HepG2 (cell line): ENCODE data around the gene SH3D19. TPM values are rescaled to one million over a fixed set of nuclear protein-coding genes. Genes with fewer than 3 reads are reported as not detected.

Experiments used
- AKAP8 ChIP-seq: sonication (generic); formaldehyde crosslinking; IDR thresholded peaks from 2 replicates; pipeline ENCODE4 v1.5.1; 2020; ENCODE audit warnings: mild to moderate bottlenecking, missing genetic modification reagents
- BRD4 ChIP-seq: sonication (generic); formaldehyde crosslinking; IDR thresholded peaks from 2 replicates; pipeline ENCODE4 v1.4.0; 2020; ENCODE audit warnings: missing genetic modification reagents
- CBX1 ChIP-seq: IDR thresholded peaks from one replicate; pipeline ENCODE4 v1.6.1; 2016; ENCODE audit warnings: antibody characterized with exemption, low read depth
- DMAP1 ChIP-seq: IDR thresholded peaks from 2 replicates; pipeline ENCODE4 v1.6.1; 2016
- FOSL2 ChIP-seq: sonication (generic); formaldehyde crosslinking; IDR thresholded peaks from 2 replicates; pipeline ENCODE4 v1.4.0; 2020; ENCODE audit warnings: missing genetic modification reagents
- HOXA7 ChIP-seq: sonication (generic); formaldehyde crosslinking; IDR thresholded peaks from 2 replicates; pipeline ENCODE4 v1.8.1; 2022; ENCODE audit warnings: mild to moderate bottlenecking, missing genetic modification reagents, moderate library complexity
- KLF6 ChIP-seq: IDR thresholded peaks from 2 replicates; pipeline ENCODE4 v1.8.0; 2016; ENCODE audit warnings: missing biosample characterization, missing genetic modification reagents
- MEIS2 ChIP-seq: sonication (generic); formaldehyde crosslinking; IDR thresholded peaks from 2 replicates; pipeline ENCODE4 v1.9.0; 2021; ENCODE audit warnings: mild to moderate bottlenecking, missing genetic modification reagents
- NCOA2 ChIP-seq: sonication (generic); formaldehyde crosslinking; IDR thresholded peaks from 2 replicates; pipeline ENCODE4 v1.8.0; 2022; ENCODE audit warnings: inconsistent platforms
- NONO ChIP-seq, 2 experiments: fragments of 450-650 bp in 1 of 2; sonication (generic) in 1 of 2; formaldehyde crosslinking in 1 of 2; IDR thresholded peaks in 1 of 2; conservative IDR thresholded peaks in 1 of 2; 2 replicates each; pipeline versions ENCODE4 v1.6.1 to v1.8.0; 2017 to 2022; ENCODE audit warnings: mild to moderate bottlenecking in 1 of 2, missing genetic modification reagents in 1 of 2, moderate library complexity in 1 of 2
- POLR2A ChIP-seq, 2 experiments: IDR thresholded peaks; 2 replicates each; pipeline ENCODE4 v1.6.1; 2011; ENCODE audit warnings: low read depth in 2 of 2, low read length in 2 of 2, mild to moderate bottlenecking in 1 of 2, moderate library complexity in 1 of 2; ENCODE audit not compliant: insufficient read depth in 1 of 2
- RFXAP ChIP-seq: sonication (generic); formaldehyde crosslinking; IDR thresholded peaks from 2 replicates; pipeline ENCODE4 v1.4.0; 2020; ENCODE audit warnings: missing genetic modification reagents, borderline replicate concordance
- SOX13 ChIP-seq, 3 experiments: fragments of 450-650 bp in 1 of 3; sonication (generic) in 1 of 3; formaldehyde crosslinking in 1 of 3; IDR thresholded peaks in 2 of 3; conservative IDR thresholded peaks in 1 of 3; 2 replicates each; pipeline versions ENCODE4 v1.5.0 to v1.6.1; 2016 to 2020; ENCODE audit warnings: antibody characterized with exemption in 1 of 3, mild to moderate bottlenecking in 1 of 3, missing compliant biosample characterization in 1 of 3, missing genetic modification reagents in 1 of 3, moderate library complexity in 1 of 3
- TBX3 ChIP-seq: fragments of 450-650 bp; IDR thresholded peaks from 2 replicates; pipeline ENCODE4 v1.6.1; 2017; ENCODE audit warnings: antibody characterized with exemption, mild to moderate bottlenecking, inconsistent platforms, borderline replicate concordance
- YEATS2 ChIP-seq: sonication (generic); formaldehyde crosslinking; IDR thresholded peaks from 2 replicates; pipeline ENCODE4 v1.4.0; 2020; ENCODE audit warnings: missing genetic modification reagents, borderline replicate concordance
- ZFP1 ChIP-seq: IDR thresholded peaks from 2 replicates; pipeline ENCODE4 v1.6.1; 2016
- ZNF703 ChIP-seq: sonication (generic); formaldehyde crosslinking; IDR thresholded peaks from 2 replicates; pipeline ENCODE4 v1.5.1; 2020; ENCODE audit warnings: missing genetic modification reagents, mild to moderate bottlenecking, moderate library complexity, borderline replicate concordance
- ZSCAN12 ChIP-seq: sonication (generic); formaldehyde crosslinking; IDR thresholded peaks from 2 replicates; pipeline ENCODE4 v1.9.0; 2021; ENCODE audit warnings: mild to moderate bottlenecking, missing genetic modification reagents
- polyA plus RNA-seq, 8 experiments: library from polyadenylated mRNA; depleted of rRNA in 3 of 8; stranded (reverse) in 7 of 8; unstranded in 1 of 8; fragments of >200 nt; fragmentation: Illumina TruSeq in 4 of 8; extraction: Trizol in 4 of 8; gene quantifications; 2 replicates each; pipeline versions ENCODE4 v1.2.1 to v1.2.3, GENCODE V29; 2011 to 2016; ENCODE audit warnings: low read depth in 4 of 8, missing spikeins in 1 of 8, mixed read lengths in 1 of 8; ENCODE audit not compliant: insufficient read depth in 1 of 8
- total RNA-seq, 5 experiments: library from RNA; depleted of rRNA; stranded (reverse); fragments of >200 nt; fragmentation: Illumina TruSeq; extraction: Trizol; gene quantifications; 2 replicates each; pipeline ENCODE4 v1.2.3, GENCODE V29; 2016; ENCODE audit warnings: low read depth in 1 of 5
- TF ChIP-seq, protein P1 (sequence below): IDR thresholded peaks from 2 replicates; pipeline ENCODE4 v1.6.1; 2016; ENCODE audit warnings: low read depth
- TF ChIP-seq, protein P2 (sequence below): sonication (generic); formaldehyde crosslinking; IDR thresholded peaks from 2 replicates; pipeline ENCODE4 v1.4.0; 2020; ENCODE audit warnings: mild to moderate bottlenecking, missing genetic modification reagents, borderline replicate concordance
- TF ChIP-seq, protein P3 (sequence below): sonication (generic); formaldehyde crosslinking; IDR thresholded peaks from 2 replicates; pipeline ENCODE4 v1.4.0; 2020; ENCODE audit warnings: missing genetic modification reagents
- TF ChIP-seq, protein P4 (sequence below): sonication (generic); formaldehyde crosslinking; conservative IDR thresholded peaks from 2 replicates; pipeline ENCODE4 v1.4.0; 2020; ENCODE audit warnings: mild to moderate bottlenecking, missing genetic modification reagents, moderate library complexity

Gene SH3D19
- total and polyA plus RNA-seq, 2 of the 13 experiments (the other 11 are each of a cell fraction or from before 2014, with no cell fraction given), result 31.2 to 38.0 TPM

DNA sequence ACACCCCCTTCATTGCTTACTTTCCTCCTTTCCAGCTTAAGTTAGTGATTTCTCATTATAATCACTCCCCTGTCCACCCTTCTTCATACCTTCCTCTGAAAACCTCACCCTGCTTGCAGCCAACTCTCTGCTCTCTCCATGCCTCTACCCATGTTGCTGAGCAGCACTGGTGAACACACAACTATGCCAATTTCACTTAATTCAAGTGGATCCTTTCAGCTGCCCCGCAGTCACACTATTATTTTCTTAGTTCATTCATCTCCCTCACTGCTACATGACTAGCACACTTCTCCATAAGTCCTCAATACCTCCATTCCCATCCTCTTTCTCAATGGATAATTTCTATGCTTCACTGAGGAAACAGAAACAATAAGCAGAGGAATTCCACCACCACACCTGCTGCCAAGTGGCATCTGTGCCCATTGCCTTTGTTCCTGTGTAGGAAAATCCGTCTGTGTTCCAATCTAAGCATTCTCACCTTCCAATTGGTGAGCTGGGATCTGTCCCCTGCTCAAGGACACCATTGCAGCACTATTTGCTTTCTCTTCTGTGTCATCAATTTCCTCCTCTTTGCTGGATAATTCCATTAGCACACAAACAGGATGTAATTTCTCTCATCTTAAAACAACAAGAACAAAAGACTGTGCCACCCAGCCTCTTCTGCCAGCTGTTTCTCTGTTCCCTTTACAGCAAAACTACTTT is 73.7 kb downstream of the SH3D19 start (continued):
- TF ChIP-seq SOX13 (IDR thresholded peaks at IDR 0.05) (no peak), SOX13 (CRISPR knock-in tag; conservative IDR thresholded peaks at IDR 0.05 in 1 of 2, IDR thresholded peaks at IDR 0.05 in 1 of 2) (peak in 1 of 2 experiments; percentile 97; a peak in 2 of 4 replicates), POLR2A (IDR thresholded peaks at IDR 0.05; ENCODE audit: insufficient read depth in 1 of 2, low read depth in 2 of 2, low read length in 2 of 2) (peak; percentile 47 to 49; a peak in 2 of 4 replicates), ZNF703 (CRISPR knock-in tag) (no peak), NONO (IDR thresholded peaks at IDR 0.05) (no peak), NONO (CRISPR knock-in tag; conservative IDR thresholded peaks at IDR 0.05) (peak; percentile 49; the same call in 1 of the 2 replicates), RFXAP (CRISPR knock-in tag) (peak; percentile 48; the same call in 1 of the 2 replicates), HOXA7 (CRISPR knock-in tag) (no peak), NCOA2 (CRISPR knock-in tag) (peak; percentile 87), CBX1 (peak; percentile 39), FOSL2 (CRISPR knock-in tag) (peak; percentile 83), BRD4 (CRISPR knock-in tag) (no peak), ZSCAN12 (no peak), KLF6 (CRISPR knock-in tag) (peak; percentile 34; the same call in 1 of the 2 replicates), DMAP1 (CRISPR knock-in tag) (0 out of 2 replicates have a peak, but pooled peaks have one; percentile 34), MEIS2 (peak; percentile 45; the same call in 1 of the 2 replicates), TBX3 (peak; percentile 72), ZFP1 (CRISPR knock-in tag) (peak; percentile 37; the same call in 1 of the 2 replicates), YEATS2 (CRISPR knock-in tag) (peak; percentile 19; the same call in 1 of the 2 replicates), AKAP8 (CRISPR knock-in tag) (peak; percentile 58; the same call in 1 of the 2 replicates)
- TF ChIP-seq, protein P1, sequence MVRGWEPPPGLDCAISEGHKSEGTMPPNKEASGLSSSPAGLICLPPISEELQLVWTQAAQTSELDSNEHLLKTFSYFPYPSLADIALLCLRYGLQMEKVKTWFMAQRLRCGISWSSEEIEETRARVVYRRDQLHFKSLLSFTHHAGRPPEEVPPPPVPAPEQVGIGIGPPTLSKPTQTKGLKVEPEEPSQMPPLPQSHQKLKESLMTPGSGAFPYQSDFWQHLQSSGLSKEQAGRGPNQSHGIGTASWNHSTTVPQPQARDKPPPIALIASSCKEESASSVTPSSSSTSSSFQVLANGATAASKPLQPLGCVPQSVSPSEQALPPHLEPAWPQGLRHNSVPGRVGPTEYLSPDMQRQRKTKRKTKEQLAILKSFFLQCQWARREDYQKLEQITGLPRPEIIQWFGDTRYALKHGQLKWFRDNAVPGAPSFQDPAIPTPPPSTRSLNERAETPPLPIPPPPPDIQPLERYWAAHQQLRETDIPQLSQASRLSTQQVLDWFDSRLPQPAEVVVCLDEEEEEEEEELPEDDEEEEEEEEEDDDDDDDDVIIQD (CRISPR knock-in tag), result peak; percentile 94
- TF ChIP-seq, protein P2, sequence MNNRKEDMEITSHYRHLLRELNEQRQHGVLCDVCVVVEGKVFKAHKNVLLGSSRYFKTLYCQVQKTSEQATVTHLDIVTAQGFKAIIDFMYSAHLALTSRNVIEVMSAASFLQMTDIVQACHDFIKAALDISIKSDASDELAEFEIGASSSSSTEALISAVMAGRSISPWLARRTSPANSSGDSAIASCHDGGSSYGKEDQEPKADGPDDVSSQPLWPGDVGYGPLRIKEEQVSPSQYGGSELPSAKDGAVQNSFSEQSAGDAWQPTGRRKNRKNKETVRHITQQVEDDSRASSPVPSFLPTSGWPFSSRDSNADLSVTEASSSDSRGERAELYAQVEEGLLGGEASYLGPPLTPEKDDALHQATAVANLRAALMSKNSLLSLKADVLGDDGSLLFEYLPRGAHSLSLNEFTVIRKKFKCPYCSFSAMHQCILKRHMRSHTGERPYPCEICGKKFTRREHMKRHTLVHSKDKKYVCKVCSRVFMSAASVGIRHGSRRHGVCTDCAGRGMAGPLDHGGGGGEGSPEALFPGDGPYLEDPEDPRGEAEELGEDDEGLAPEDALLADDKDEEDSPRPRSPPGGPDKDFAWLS (CRISPR knock-in tag), result no peak
- TF ChIP-seq, protein P3, sequence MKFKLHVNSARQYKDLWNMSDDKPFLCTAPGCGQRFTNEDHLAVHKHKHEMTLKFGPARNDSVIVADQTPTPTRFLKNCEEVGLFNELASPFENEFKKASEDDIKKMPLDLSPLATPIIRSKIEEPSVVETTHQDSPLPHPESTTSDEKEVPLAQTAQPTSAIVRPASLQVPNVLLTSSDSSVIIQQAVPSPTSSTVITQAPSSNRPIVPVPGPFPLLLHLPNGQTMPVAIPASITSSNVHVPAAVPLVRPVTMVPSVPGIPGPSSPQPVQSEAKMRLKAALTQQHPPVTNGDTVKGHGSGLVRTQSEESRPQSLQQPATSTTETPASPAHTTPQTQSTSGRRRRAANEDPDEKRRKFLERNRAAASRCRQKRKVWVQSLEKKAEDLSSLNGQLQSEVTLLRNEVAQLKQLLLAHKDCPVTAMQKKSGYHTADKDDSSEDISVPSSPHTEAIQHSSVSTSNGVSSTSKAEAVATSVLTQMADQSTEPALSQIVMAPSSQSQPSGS (CRISPR knock-in tag), result peak; percentile 55; the same call in 1 of the 2 replicates
- TF ChIP-seq, protein P4, sequence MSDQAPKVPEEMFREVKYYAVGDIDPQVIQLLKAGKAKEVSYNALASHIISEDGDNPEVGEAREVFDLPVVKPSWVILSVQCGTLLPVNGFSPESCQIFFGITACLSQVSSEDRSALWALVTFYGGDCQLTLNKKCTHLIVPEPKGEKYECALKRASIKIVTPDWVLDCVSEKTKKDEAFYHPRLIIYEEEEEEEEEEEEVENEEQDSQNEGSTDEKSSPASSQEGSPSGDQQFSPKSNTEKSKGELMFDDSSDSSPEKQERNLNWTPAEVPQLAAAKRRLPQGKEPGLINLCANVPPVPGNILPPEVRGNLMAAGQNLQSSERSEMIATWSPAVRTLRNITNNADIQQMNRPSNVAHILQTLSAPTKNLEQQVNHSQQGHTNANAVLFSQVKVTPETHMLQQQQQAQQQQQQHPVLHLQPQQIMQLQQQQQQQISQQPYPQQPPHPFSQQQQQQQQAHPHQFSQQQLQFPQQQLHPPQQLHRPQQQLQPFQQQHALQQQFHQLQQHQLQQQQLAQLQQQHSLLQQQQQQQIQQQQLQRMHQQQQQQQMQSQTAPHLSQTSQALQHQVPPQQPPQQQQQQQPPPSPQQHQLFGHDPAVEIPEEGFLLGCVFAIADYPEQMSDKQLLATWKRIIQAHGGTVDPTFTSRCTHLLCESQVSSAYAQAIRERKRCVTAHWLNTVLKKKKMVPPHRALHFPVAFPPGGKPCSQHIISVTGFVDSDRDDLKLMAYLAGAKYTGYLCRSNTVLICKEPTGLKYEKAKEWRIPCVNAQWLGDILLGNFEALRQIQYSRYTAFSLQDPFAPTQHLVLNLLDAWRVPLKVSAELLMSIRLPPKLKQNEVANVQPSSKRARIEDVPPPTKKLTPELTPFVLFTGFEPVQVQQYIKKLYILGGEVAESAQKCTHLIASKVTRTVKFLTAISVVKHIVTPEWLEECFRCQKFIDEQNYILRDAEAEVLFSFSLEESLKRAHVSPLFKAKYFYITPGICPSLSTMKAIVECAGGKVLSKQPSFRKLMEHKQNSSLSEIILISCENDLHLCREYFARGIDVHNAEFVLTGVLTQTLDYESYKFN, result peak; percentile 86
